ENCODE measurements around the gene SIRT3. TPM values are rescaled to one million over a fixed set of nuclear protein-coding genes. Genes with fewer than 3 reads are reported as not detected.

The SIRT3 gene
- total and polyA plus RNA-seq, 2 of the 13 experiments (the other 11 are each of a cell fraction or from before 2014, with no cell fraction given) = 15.1 to 18.2 TPM

DNA sequence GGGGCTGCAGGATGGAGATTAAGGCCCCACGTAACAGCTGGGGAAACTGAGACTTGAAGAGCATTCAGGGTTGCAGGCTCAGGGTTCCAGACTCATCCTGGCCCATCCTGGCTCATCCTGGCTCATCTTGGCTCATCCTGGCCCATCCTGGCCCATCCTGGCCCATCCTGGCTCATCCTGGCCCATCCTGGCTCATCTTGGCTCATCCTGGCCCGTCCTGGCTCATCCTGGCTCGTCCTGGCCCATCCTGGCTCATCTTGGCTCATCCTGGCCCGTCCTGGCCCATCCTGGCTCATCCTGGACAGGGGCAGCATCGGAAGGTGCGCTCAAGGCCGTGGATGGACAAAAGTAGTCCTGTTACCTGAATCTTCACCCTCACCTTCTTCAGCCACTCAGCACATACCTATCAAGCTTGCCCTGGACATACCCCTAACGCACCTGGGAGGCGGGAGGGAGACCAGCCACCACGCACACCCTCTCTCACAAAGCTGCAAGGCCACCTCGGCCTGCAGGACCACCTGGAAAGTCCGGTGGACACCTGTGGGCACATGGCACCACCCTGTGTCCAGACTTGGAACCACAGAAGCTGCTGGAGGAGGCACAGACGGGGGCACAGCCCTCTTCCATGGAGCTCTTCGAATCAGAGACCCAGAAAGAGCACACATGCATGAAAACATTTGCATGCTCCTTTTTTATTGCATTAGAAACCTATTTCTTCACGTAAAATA is 21.8 kb upstream of the SIRT3 start (continued):
- TF ChIP-seq XRCC5 (optimal IDR thresholded peaks at IDR 0.05; ENCODE audit: low read length) (peak; percentile 32), ZNF772 (CRISPR knock-in tag; IDR thresholded peaks at IDR 0.05) (no peak), PITX1 (CRISPR knock-in tag; IDR thresholded peaks at IDR 0.05) (no peak), ZNF460 (CRISPR knock-in tag; IDR thresholded peaks at IDR 0.05; ENCODE audit: borderline replicate concordance) (no peak), EHMT2 (IDR thresholded peaks at IDR 0.05; ENCODE audit: borderline replicate concordance, low read depth, low read length) (no peak), ZNF598 (CRISPR knock-in tag; IDR thresholded peaks at IDR 0.05; ENCODE audit: borderline replicate concordance) (no peak), SAFB2 (CRISPR knock-in tag; IDR thresholded peaks at IDR 0.05; ENCODE audit: borderline replicate concordance, low read depth) (no peak), ZNF205 (CRISPR knock-in tag; IDR thresholded peaks at IDR 0.05) (no peak), HDAC1 (CRISPR knock-in tag; IDR thresholded peaks at IDR 0.05) (no peak), JARID2 (CRISPR knock-in tag; IDR thresholded peaks at IDR 0.05; ENCODE audit: insufficient replicate concordance) (no peak), ZNF670 (CRISPR knock-in tag; IDR thresholded peaks at IDR 0.05; ENCODE audit: borderline replicate concordance) (no peak), SIN3B (IDR thresholded peaks at IDR 0.05; ENCODE audit: low read length) (no peak), ZSCAN12 (CRISPR knock-in tag; IDR thresholded peaks at IDR 0.05) (no peak), SOX5 (CRISPR knock-in tag; IDR thresholded peaks at IDR 0.05; ENCODE audit: borderline replicate concordance) (no peak), ZEB1 (IDR thresholded peaks at IDR 0.05; ENCODE audit: insufficient replicate concordance, low read depth) (no peak), ZFYVE20 (CRISPR knock-in tag; IDR thresholded peaks at IDR 0.05; ENCODE audit: borderline replicate concordance, low read depth) (no peak)
- TF ChIP-seq, protein P1, sequence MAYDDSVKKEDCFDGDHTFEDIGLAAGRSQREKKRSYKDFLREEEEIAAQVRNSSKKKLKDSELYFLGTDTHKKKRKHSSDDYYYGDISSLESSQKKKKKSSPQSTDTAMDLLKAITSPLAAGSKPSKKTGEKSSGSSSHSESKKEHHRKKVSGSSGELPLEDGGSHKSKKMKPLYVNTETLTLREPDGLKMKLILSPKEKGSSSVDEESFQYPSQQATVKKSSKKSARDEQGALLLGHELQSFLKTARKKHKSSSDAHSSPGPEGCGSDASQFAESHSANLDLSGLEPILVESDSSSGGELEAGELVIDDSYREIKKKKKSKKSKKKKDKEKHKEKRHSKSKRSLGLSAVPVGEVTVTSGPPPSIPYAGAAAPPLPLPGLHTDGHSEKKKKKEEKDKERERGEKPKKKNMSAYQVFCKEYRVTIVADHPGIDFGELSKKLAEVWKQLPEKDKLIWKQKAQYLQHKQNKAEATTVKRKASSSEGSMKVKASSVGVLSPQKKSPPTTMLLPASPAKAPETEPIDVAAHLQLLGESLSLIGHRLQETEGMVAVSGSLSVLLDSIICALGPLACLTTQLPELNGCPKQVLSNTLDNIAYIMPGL (CRISPR knock-in tag; IDR thresholded peaks at IDR 0.05; ENCODE audit: borderline replicate concordance in 1 of 2, low read depth in 1 of 2) = 0 out of 4 replicates have a peak, but pooled peaks of 1 of the 2 experiments have one; percentile 20
- TF ChIP-seq, protein P2, sequence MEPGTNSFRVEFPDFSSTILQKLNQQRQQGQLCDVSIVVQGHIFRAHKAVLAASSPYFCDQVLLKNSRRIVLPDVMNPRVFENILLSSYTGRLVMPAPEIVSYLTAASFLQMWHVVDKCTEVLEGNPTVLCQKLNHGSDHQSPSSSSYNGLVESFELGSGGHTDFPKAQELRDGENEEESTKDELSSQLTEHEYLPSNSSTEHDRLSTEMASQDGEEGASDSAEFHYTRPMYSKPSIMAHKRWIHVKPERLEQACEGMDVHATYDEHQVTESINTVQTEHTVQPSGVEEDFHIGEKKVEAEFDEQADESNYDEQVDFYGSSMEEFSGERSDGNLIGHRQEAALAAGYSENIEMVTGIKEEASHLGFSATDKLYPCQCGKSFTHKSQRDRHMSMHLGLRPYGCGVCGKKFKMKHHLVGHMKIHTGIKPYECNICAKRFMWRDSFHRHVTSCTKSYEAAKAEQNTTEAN (CRISPR knock-in tag; conservative IDR thresholded peaks at IDR 0.05) = no peak
- TF ChIP-seq, protein P3, sequence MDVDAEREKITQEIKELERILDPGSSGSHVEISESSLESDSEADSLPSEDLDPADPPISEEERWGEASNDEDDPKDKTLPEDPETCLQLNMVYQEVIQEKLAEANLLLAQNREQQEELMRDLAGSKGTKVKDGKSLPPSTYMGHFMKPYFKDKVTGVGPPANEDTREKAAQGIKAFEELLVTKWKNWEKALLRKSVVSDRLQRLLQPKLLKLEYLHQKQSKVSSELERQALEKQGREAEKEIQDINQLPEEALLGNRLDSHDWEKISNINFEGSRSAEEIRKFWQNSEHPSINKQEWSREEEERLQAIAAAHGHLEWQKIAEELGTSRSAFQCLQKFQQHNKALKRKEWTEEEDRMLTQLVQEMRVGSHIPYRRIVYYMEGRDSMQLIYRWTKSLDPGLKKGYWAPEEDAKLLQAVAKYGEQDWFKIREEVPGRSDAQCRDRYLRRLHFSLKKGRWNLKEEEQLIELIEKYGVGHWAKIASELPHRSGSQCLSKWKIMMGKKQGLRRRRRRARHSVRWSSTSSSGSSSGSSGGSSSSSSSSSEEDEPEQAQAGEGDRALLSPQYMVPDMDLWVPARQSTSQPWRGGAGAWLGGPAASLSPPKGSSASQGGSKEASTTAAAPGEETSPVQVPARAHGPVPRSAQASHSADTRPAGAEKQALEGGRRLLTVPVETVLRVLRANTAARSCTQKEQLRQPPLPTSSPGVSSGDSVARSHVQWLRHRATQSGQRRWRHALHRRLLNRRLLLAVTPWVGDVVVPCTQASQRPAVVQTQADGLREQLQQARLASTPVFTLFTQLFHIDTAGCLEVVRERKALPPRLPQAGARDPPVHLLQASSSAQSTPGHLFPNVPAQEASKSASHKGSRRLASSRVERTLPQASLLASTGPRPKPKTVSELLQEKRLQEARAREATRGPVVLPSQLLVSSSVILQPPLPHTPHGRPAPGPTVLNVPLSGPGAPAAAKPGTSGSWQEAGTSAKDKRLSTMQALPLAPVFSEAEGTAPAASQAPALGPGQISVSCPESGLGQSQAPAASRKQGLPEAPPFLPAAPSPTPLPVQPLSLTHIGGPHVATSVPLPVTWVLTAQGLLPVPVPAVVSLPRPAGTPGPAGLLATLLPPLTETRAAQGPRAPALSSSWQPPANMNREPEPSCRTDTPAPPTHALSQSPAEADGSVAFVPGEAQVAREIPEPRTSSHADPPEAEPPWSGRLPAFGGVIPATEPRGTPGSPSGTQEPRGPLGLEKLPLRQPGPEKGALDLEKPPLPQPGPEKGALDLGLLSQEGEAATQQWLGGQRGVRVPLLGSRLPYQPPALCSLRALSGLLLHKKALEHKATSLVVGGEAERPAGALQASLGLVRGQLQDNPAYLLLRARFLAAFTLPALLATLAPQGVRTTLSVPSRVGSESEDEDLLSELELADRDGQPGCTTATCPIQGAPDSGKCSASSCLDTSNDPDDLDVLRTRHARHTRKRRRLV (CRISPR knock-in tag; IDR thresholded peaks at IDR 0.05) = no peak
